ENCODE data around the gene TOMM22. TPM values are rescaled to one million over a fixed set of nuclear protein-coding genes. Genes with fewer than 3 reads are reported as not detected.
A peak's percentile ranks its signal among the peaks of the same experiment; 100 is the strongest.
"Not testable (repeated sequence)": the region's sequence is repeated elsewhere in the genome, so short reads cannot be mapped to it uniquely, and the experiment has no call there.

TOMM22 gene
- total RNA-seq = 60.9 TPM
- long read RNA-seq, transcript TOMM22-201 (4 exons, 2,040 nt) = major isoform, 60 of 61 reads
- long read RNA-seq, partial matches to known transcripts = 0 of 61 reads
- long read RNA-seq, other reads (novel, unspliced or antisense) = 1 of 61 reads

- DNase-seq = peak; percentile 94
- intact Hi-C loops (cut with DNase I) = no loop called here
- ATAC-seq (ENCODE audit: poor library complexity) = peak; percentile 100
Measured at GRCh38 chr22:38681582-38682335, at the start of gene TOMM22. TSS of gene TOMM22 (plus strand) at chr22:38681957. CDS start at chr22:38681979, 22 bp downstream.

GRCh38 chr22:38632528-38632927 lies 49.2 kb upstream of the TOMM22 start:
- intact Hi-C loops (cut with DNase I) = no loop called here
- DNase-seq = no peak
- ATAC-seq (ENCODE audit: poor library complexity) = no peak

- intact Hi-C loops (cut with DNase I) = no loop called here
- no peak for ATAC-seq (ENCODE audit: poor library complexity)
- no peak for DNase-seq
Measured at GRCh38 chr22:38638216-38638615, 43.5 kb upstream of the TOMM22 start.

GRCh38 chr22:38638728-38639127 lies 43.0 kb upstream of the TOMM22 start:
- ATAC-seq (ENCODE audit: poor library complexity) = no peak
- intact Hi-C loops (cut with DNase I) = no loop called here
- no peak for DNase-seq

- intact Hi-C loops (cut with DNase I) = no loop called here
- no peak for ATAC-seq (ENCODE audit: poor library complexity)
- DNase-seq = no peak
Measured at GRCh38 chr22:38641476-38642040, 40.2 kb upstream of the TOMM22 start.

GRCh38 chr22:38644245-38644644 lies 37.5 kb upstream of the TOMM22 start:
- ATAC-seq (ENCODE audit: poor library complexity); intact Hi-C loops (cut with DNase I); DNase-seq: not testable (repeated sequence)

GRCh38 chr22:38645430-38645829 lies 36.3 kb upstream of the TOMM22 start:
- ATAC-seq (ENCODE audit: poor library complexity) (no peak), DNase-seq (no peak)
- intact Hi-C loops (cut with DNase I) = no loop called here

- intact Hi-C loops (cut with DNase I) = no loop called here
- DNase-seq = no peak
- no peak for ATAC-seq (ENCODE audit: poor library complexity)
Measured at GRCh38 chr22:38649841-38650522, 31.8 kb upstream of the TOMM22 start.

GRCh38 chr22:38652859-38653258 lies 28.9 kb upstream of the TOMM22 start:
- intact Hi-C loops (cut with DNase I) = no loop called here
- ATAC-seq (ENCODE audit: poor library complexity) = no peak
- DNase-seq = no peak

- intact Hi-C loops (cut with DNase I) = no loop called here
- no peak for DNase-seq
- no peak for ATAC-seq (ENCODE audit: poor library complexity)
Measured at GRCh38 chr22:38653741-38654140, 28.0 kb upstream of the TOMM22 start.

GRCh38 chr22:38655519-38656255 lies 26.1 kb upstream of the TOMM22 start:
- intact Hi-C loops (cut with DNase I) = no loop called here
- peak; percentile 8 for ATAC-seq (ENCODE audit: poor library complexity)
- DNase-seq = peak; percentile 50

GRCh38 chr22:38656256-38657044 lies 25.3 kb upstream of the TOMM22 start, which contains the start of the genes CBY1 and FAM227A:
TSS of gene CBY1 (plus strand) at chr22:38656638. CDS start at chr22:38668055, 11,417 bp downstream.
TSS of gene FAM227A (minus strand) at chr22:38656392. CDS start at chr22:38650168, 6,224 bp downstream.
- intact Hi-C loops (cut with DNase I) = no loop called here
- ATAC-seq (ENCODE audit: poor library complexity) = peak; percentile 98
- DNase-seq = peak; percentile 94

GRCh38 chr22:38657045-38657909 lies 24.5 kb upstream of the TOMM22 start:
- ATAC-seq (ENCODE audit: poor library complexity) (no peak), DNase-seq (no peak)
- intact Hi-C loops (cut with DNase I) = no loop called here

- DNase-seq = no peak
- ATAC-seq (ENCODE audit: poor library complexity) = peak; percentile 17
- intact Hi-C loops (cut with DNase I) = no loop called here
Measured at GRCh38 chr22:38674888-38675287, 6.9 kb upstream of the TOMM22 start.

- intact Hi-C loops (cut with DNase I) = no loop called here
Measured at GRCh38 chr22:38675833-38676232, 5.9 kb upstream of the TOMM22 start.

GRCh38 chr22:38684895-38685294 lies 3.1 kb downstream of the TOMM22 start:
- intact Hi-C loops (cut with DNase I) = no loop called here
- DNase-seq = no peak
- ATAC-seq (ENCODE audit: poor library complexity) = no peak

More at GRCh38 chr22:38675833-38676232, 5.9 kb upstream of the TOMM22 start:
- ATAC-seq (ENCODE audit: poor library complexity) (no peak), DNase-seq (no peak)

GRCh38 chr22:38685761-38686160 lies 4.0 kb downstream of the TOMM22 start:
- ATAC-seq (ENCODE audit: poor library complexity) (no peak), DNase-seq (no peak)
- intact Hi-C loops (cut with DNase I) = no loop called here
